Endothelial cell (in vitro differentiated cells): ENCODE results near the gene CCDC187. TPM values are rescaled to one million over a fixed set of nuclear protein-coding genes. Genes with fewer than 3 reads are reported as not detected.

Experiments used
- DNase-seq: peaks from one replicate; pipeline ENCODE4 v3.0.0; 2021; ENCODE audit warnings: low spot score
- H3K27ac Mint-ChIP-seq: one replicate; pipeline ENCODE4 v1.8.0; 2021; ENCODE audit warnings: mixed read lengths, inconsistent platforms; ENCODE audit not compliant: unreplicated experiment
- H3K27me3 Mint-ChIP-seq: one replicate; pipeline ENCODE4 v1.8.0; 2021; ENCODE audit warnings: mild to moderate bottlenecking, moderate library complexity, mixed read lengths, inconsistent platforms; ENCODE audit not compliant: unreplicated experiment
- H3K36me3 Mint-ChIP-seq: one replicate; pipeline ENCODE4 v1.8.0; 2021; ENCODE audit warnings: mild to moderate bottlenecking, low read depth, mixed read lengths, inconsistent platforms; ENCODE audit not compliant: unreplicated experiment
- H3K4me1 Mint-ChIP-seq: one replicate; pipeline ENCODE4 v1.8.0; 2021; ENCODE audit warnings: mild to moderate bottlenecking, mixed read lengths, inconsistent platforms; ENCODE audit not compliant: unreplicated experiment
- H3K4me3 Mint-ChIP-seq: one replicate; pipeline ENCODE4 v1.8.0; 2021; ENCODE audit warnings: mild to moderate bottlenecking, mixed read lengths, inconsistent platforms; ENCODE audit not compliant: unreplicated experiment
- H3K9me3 Mint-ChIP-seq: one replicate; pipeline ENCODE4 v1.8.0; 2021; ENCODE audit warnings: mixed read lengths, inconsistent platforms; ENCODE audit not compliant: unreplicated experiment
- total RNA-seq: library from RNA; stranded (reverse); fragmentation: NEBNext Ultra II Directional; extraction: Animal tissue kit (Norgen Biotek cat#: 25700); gene quantifications from one replicate; pipeline ENCODE4 v1.2.1, GENCODE V29; 2021; ENCODE audit not compliant: unreplicated experiment
- TF ChIP-seq, protein P1 (sequence below): fragments of 200-600 bp; sonication (generic); IDR thresholded peaks from one replicate; pipeline ENCODE4 v1.5.0; 2021; ENCODE audit warnings: antibody characterized with exemption; ENCODE audit not compliant: unreplicated experiment

Gene CCDC187
- total RNA-seq, 1 donor from 2014 or later: 0.05 TPM

DNA sequence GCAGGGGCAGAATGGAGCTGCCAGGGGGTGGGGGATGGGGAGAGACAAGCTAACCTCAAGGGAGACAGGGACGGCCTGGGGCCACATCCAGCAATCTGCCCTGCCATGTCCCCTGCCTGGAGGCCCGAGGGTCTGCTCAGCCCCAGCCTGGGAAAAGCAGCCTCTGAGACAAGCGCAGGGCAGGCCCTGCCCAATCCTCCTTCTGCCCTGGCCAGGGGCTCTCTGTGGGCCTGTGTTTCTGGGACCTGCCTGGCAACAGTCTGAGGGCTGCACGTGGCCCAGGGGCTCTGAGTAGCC, 44.4 kb downstream of the CCDC187 start:
- peaks cover 4% of the 10 kb centered on the region for H3K27me3 Mint-ChIP-seq
- no peaks in the 10 kb centered on the region for H3K36me3 Mint-ChIP-seq
- H3K4me3 Mint-ChIP-seq: no peak overlapping the region
- H3K27ac Mint-ChIP-seq: no peak overlapping the region
- H3K9me3 Mint-ChIP-seq: no peaks in the 10 kb centered on the region
- no peak for DNase-seq
- TF ChIP-seq, protein P1, sequence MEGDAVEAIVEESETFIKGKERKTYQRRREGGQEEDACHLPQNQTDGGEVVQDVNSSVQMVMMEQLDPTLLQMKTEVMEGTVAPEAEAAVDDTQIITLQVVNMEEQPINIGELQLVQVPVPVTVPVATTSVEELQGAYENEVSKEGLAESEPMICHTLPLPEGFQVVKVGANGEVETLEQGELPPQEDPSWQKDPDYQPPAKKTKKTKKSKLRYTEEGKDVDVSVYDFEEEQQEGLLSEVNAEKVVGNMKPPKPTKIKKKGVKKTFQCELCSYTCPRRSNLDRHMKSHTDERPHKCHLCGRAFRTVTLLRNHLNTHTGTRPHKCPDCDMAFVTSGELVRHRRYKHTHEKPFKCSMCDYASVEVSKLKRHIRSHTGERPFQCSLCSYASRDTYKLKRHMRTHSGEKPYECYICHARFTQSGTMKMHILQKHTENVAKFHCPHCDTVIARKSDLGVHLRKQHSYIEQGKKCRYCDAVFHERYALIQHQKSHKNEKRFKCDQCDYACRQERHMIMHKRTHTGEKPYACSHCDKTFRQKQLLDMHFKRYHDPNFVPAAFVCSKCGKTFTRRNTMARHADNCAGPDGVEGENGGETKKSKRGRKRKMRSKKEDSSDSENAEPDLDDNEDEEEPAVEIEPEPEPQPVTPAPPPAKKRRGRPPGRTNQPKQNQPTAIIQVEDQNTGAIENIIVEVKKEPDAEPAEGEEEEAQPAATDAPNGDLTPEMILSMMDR: no peak
- H3K4me1 Mint-ChIP-seq: no peaks in the 10 kb centered on the region

DNA sequence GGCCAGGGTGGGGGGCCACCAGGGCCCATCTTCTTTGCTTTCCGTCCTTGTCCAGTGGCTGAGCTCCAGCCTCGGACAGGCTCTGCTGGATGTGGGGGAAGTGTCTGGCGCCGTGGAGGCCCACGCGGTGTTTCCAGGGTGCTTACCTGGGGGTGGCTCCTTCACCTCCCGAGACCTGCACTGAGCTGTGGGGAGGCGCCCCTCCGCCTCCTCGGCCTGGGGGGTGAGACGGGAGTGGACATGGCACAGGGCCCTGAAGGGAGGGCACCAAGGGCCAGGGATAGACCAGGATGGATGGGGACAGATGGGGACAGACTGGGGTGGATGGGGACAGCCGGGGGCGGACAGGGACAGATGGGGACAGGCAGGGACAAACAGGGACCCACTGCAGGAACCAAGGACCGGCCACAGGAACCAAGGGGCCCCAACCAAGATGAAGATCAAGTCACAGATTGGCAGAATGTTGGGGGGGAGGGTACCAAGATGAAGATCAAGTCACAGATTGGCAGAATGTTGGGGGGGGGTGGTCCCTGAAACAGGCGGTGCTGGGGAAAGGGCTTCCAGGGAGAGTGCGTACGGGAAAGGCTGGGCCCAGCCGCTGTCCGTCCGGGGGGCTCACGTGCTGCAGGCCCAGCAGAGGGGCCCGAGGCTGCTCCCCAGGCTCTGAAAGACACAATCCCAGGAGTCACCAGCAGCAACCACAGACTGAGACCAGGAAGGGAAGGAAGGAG, 44.9 kb downstream of the CCDC187 start:
- Mint-ChIP-seq H3K9me3 (no peaks in the 10 kb centered on the region), H3K4me3 (no peak overlapping the region)

DNA sequence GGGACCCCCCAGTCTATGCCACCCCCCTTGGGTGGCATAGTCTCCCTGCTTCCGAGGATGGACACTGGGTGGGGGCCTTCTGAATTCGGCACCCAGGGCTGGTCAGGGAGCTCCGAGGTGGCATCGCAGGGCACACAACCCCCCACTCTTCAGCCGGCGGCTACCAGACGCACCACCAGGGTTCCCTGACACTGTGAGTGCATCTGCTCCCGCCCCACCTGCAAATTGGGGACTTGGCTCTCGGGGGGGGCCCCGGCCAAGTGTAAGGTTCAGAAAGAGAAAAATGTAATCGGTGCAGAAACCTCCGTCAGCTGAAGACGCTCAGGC, 45.6 kb downstream of the CCDC187 start:
- peaks cover 2% of the 10 kb centered on the region for H3K27me3 Mint-ChIP-seq
- H3K4me3 Mint-ChIP-seq: no peak overlapping the region
- no peak overlapping the region for H3K27ac Mint-ChIP-seq

More for the DNA sequence above, 44.9 kb downstream of the CCDC187 start:
- TF ChIP-seq, protein P1: no peak
- Mint-ChIP-seq H3K36me3 (no peaks in the 10 kb centered on the region), H3K27me3 (peaks cover 2% of the 10 kb centered on the region), H3K4me1 (no peaks in the 10 kb centered on the region), H3K27ac (no peak overlapping the region)
- no peak for DNase-seq

DNA sequence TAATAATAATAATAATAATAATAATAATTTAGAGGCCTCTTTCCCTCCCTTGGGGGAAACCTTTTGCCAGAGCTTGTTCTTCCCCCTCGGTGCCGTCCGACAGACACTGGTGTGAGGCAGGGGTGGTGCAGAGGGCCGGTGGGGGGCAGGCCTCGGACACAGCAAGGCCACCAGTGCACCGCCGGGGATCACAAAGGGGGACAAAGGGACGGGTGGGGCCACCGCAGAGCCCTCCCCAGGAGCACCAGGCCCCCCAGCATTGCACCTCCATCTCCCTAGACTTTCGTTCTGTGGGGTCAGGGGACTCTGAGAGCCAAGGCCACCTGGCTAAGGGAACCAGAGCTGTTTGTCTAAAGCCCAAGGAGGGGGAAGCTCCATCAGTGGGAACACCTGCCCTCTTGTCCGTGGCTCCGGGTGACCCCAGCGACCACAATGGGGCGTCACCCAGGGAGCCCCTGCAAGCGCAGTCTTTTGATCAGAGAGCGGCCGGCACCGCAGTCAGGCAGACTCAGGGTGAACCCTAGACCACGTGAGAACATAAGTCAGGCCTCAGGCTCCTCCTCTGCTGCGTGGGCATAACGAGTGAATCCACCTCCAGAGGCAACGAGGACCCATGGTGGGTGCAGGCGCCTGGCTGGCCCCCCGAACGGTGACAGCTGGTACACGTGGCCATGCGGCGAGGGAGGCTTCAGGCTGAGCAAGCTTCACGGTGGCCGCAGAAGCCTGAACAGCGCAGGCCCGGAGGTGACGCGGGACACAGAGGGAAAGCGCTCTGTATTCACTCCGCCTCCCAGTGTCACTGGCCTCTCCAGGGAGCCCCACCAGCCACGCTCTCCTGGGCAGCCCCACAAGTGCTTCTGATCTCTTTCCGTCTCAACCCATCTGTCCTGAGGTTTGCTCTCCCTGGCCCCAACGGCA, 46.3 kb downstream of the CCDC187 start:
- H3K27ac Mint-ChIP-seq: no peak overlapping the region

More for the DNA sequence above, 45.6 kb downstream of the CCDC187 start:
- Mint-ChIP-seq H3K4me1 (no peaks in the 10 kb centered on the region), H3K9me3 (no peaks in the 10 kb centered on the region), H3K36me3 (no peaks in the 10 kb centered on the region)
- TF ChIP-seq, protein P1: no peak
- DNase-seq: no peak

More for the DNA sequence above, 46.3 kb downstream of the CCDC187 start:
- Mint-ChIP-seq H3K36me3 (no peaks in the 10 kb centered on the region), H3K9me3 (no peaks in the 10 kb centered on the region), H3K27me3 (peaks cover 2% of the 10 kb centered on the region), H3K4me1 (no peaks in the 10 kb centered on the region), H3K4me3 (no peak overlapping the region)
- DNase-seq: no peak
- TF ChIP-seq, protein P1: no peak
